Mesothelial cell of epicardium (in vitro differentiated cells): ENCODE measurements around the gene TELO2. TPM values are rescaled to one million over a fixed set of nuclear protein-coding genes. Genes with fewer than 3 reads are reported as not detected.
A peak's percentile ranks its signal among the peaks of the same experiment; 100 is the strongest.

Source experiments
- DNase-seq, 2 experiments: peaks; one replicate each; pipeline ENCODE4 v3.0.0; 2021; ENCODE audit warnings: low spot score in 2 of 2; ENCODE audit not compliant: unreplicated experiment in 2 of 2
- H3K27ac Mint-ChIP-seq: 2 replicates; pipeline ENCODE4 v1.8.0; 2021; ENCODE audit warnings: mixed read lengths
- H3K27me3 Mint-ChIP-seq: 2 replicates; pipeline ENCODE4 v1.8.0; 2021; ENCODE audit warnings: low read depth, mixed read lengths
- H3K36me3 Mint-ChIP-seq: 2 replicates; pipeline ENCODE4 v1.8.0; 2021; ENCODE audit warnings: mixed read lengths
- H3K4me1 Mint-ChIP-seq: 2 replicates; pipeline ENCODE4 v1.8.0; 2021; ENCODE audit warnings: mixed read lengths
- H3K4me3 Mint-ChIP-seq: 2 replicates; pipeline ENCODE4 v1.8.0; 2021; ENCODE audit warnings: mild to moderate bottlenecking, moderate library complexity, mixed read lengths
- H3K9me3 Mint-ChIP-seq: 2 replicates; pipeline ENCODE4 v1.8.0; 2021; ENCODE audit warnings: mixed read lengths
- CTCF ChIP-seq: fragments of 200-600 bp; sonication (generic); IDR thresholded peaks from one replicate; pipeline ENCODE4 v1.5.0; 2021; ENCODE audit warnings: antibody characterized with exemption; ENCODE audit not compliant: unreplicated experiment
- total RNA-seq: library from RNA; stranded (reverse); gene quantifications from 3 replicates; pipeline ENCODE4 v1.2.1, GENCODE V29; 2021

TELO2 gene
- total RNA-seq, 1 donor from 2014 or later, result 70.2 TPM

- Mint-ChIP-seq H3K9me3 (no peaks in the 10 kb centered on the region), H3K27ac (peak overlapping the region; percentile 95), H3K27me3 (no peaks in the 10 kb centered on the region), H3K36me3 (no peaks in the 10 kb centered on the region), H3K4me3 (no peak overlapping the region), H3K4me1 (peaks cover 59% of the 10 kb centered on the region)
- TF ChIP-seq CTCF, result no peak
- no peak for DNase-seq
These were observed 37.3 kb downstream of the TELO2 start for GRCh38 chr16:1530349-1530882.

GRCh38 chr16:1530883-1531637, 37.9 kb downstream of the TELO2 start:
- peak overlapping the region; percentile 17 for H3K4me3 Mint-ChIP-seq
- peak in 1 of 2 experiments; percentile 65 for DNase-seq
- peak overlapping the region; percentile 95 for H3K27ac Mint-ChIP-seq
- no peak for TF ChIP-seq CTCF
- no peaks in the 10 kb centered on the region for H3K27me3 Mint-ChIP-seq
- no peaks in the 10 kb centered on the region for H3K9me3 Mint-ChIP-seq
- H3K36me3 Mint-ChIP-seq, result no peaks in the 10 kb centered on the region
- peaks cover 62% of the 10 kb centered on the region for H3K4me1 Mint-ChIP-seq

GRCh38 chr16:1531638-1531910, 38.4 kb downstream of the TELO2 start:
- no peaks in the 10 kb centered on the region for H3K9me3 Mint-ChIP-seq
- peak overlapping the region; percentile 95 for H3K27ac Mint-ChIP-seq
- no peak overlapping the region for H3K4me3 Mint-ChIP-seq

GRCh38 chr16:1532081-1532760, 39.1 kb downstream of the TELO2 start:
- Mint-ChIP-seq H3K9me3 (no peaks in the 10 kb centered on the region), H3K27ac (peak overlapping the region; percentile 95), H3K27me3 (no peaks in the 10 kb centered on the region), H3K4me1 (peaks cover 66% of the 10 kb centered on the region), H3K4me3 (peak overlapping the region; percentile 13), H3K36me3 (no peaks in the 10 kb centered on the region)
- TF ChIP-seq CTCF, result no peak
- peak in 1 of 2 experiments; percentile 51 for DNase-seq

More at GRCh38 chr16:1531638-1531910, 38.4 kb downstream of the TELO2 start:
- TF ChIP-seq CTCF, result no peak
- DNase-seq, result no peak
- no peaks in the 10 kb centered on the region for H3K27me3 Mint-ChIP-seq
- H3K4me1 Mint-ChIP-seq, result peaks cover 63% of the 10 kb centered on the region
- H3K36me3 Mint-ChIP-seq, result no peaks in the 10 kb centered on the region

GRCh38 chr16:1532771-1533170, 39.6 kb downstream of the TELO2 start:
- peak overlapping the region; percentile 95 for H3K27ac Mint-ChIP-seq
- DNase-seq, result no peak
- H3K4me3 Mint-ChIP-seq, result peak overlapping the region; percentile 13
- TF ChIP-seq CTCF, result no peak
- H3K27me3 Mint-ChIP-seq, result no peaks in the 10 kb centered on the region
- peaks cover 66% of the 10 kb centered on the region for H3K4me1 Mint-ChIP-seq
- H3K36me3 Mint-ChIP-seq, result no peaks in the 10 kb centered on the region
- H3K9me3 Mint-ChIP-seq, result no peaks in the 10 kb centered on the region
